K562 (cell line): Measurements from ENCODE around the gene MYL3. TPM values are rescaled to one million over a fixed set of nuclear protein-coding genes. Genes with fewer than 3 reads are reported as not detected.

Experiments used
- ATAC-seq: fragments of 200-7000 bp; cut with Tn5 transposase; 3 replicates; pipeline ENCODE4 v1.9.1; 2020; ENCODE audit warnings: moderate library complexity
- BruUV-seq: library from RNA; stranded (reverse); fragments of 400-500 nt; replicated peaks from 2 replicates; lab custom pipeline; 2021; lab: Mats Ljungman, UMichigan
- CTCF ChIA-PET: fragments of 300-600 bp; formaldehyde crosslinking; extraction: SDS; loops from one replicate; lab custom pipeline; 2021; ENCODE audit warnings: low intra/inter-chr PET ratio; lab: Yijun Ruan, JAX
- POLR2A ChIA-PET: fragments of 300-600, 350-650 bp; sonication (Branson Sonifier 250); formaldehyde crosslinking; extraction: SDS; loops from one replicate; lab custom pipeline; 2021; ENCODE audit warnings: antibody characterized with exemption, inconsistent platforms; lab: Yijun Ruan, JAX
- DNase-seq, 4 experiments: peaks; one replicate each; pipeline versions ENCODE4 v3.0.0 to v3.0.0-alpha.2; 2011 to 2018; ENCODE audit warnings: low spot score in 3 of 4, mixed read lengths in 3 of 4; ENCODE audit errors: extremely low read depth in 1 of 4
- FAIRE-seq: peaks from 2 replicates; lab custom pipeline; 2011; peaks lifted over from hg19 to GRCh38; lab: Jason Lieb, UNC
- H2AFZ ChIP-seq: 2 replicates; pipeline ENCODE4 v1.6.0; 2011; ENCODE audit warnings: low read depth, low read length, control low read depth, inconsistent platforms
- H3K27ac ChIP-seq: fragments of 200-600 bp; 3 replicates; pipeline ENCODE4 v1.8.0; 2011; ENCODE audit warnings: low read depth, mild to moderate bottlenecking, control low read depth, inconsistent platforms, low read length, moderate library complexity, mixed read lengths; ENCODE audit errors: extremely low read depth
- H3K27me3 ChIP-seq, 2 experiments: fragments of 300-600 bp in 1 of 2; 2 replicates in 1 of 2; 3 replicates in 1 of 2; pipeline versions ENCODE4 v1.6.0 to v1.8.0; 2011; ENCODE audit warnings: inconsistent platforms in 2 of 2, low read length in 2 of 2, mild to moderate bottlenecking in 1 of 2, mixed read lengths in 1 of 2, moderate library complexity in 1 of 2; ENCODE audit not compliant: control insufficient read depth in 2 of 2, insufficient read depth in 2 of 2
- H3K36me3 ChIP-seq: fragments of 300-600 bp; 3 replicates; pipeline ENCODE4 v1.8.0; 2011; ENCODE audit warnings: mild to moderate bottlenecking, low read length, inconsistent platforms; ENCODE audit not compliant: control insufficient read depth, insufficient read depth
- H3K4me1 ChIP-seq, 2 experiments: fragments of 200-600 bp in 1 of 2; replicated peaks in 1 of 2; 2 replicates in 1 of 2; 3 replicates in 1 of 2; pipeline versions ENCODE4 v1.5.1 to v1.8.0; 2011; ENCODE audit warnings: inconsistent platforms in 2 of 2, low read length in 2 of 2, mild to moderate bottlenecking in 1 of 2, mixed read lengths in 1 of 2, moderate library complexity in 1 of 2; ENCODE audit not compliant: control insufficient read depth in 2 of 2, insufficient read depth in 2 of 2
- H3K4me2 ChIP-seq: 2 replicates; pipeline ENCODE4 v1.6.1; 2011; ENCODE audit warnings: low read length, control low read depth, inconsistent platforms, mixed read lengths; ENCODE audit not compliant: insufficient read depth
- H3K4me3 ChIP-seq: fragments of 200-600 bp; sonication (generic), shearing (Covaris generic); 2 replicates; pipeline ENCODE4 v1.5.1; 2016; ENCODE audit warnings: control low read depth, inconsistent platforms
- H3K79me2 ChIP-seq: fragments of 200-600 bp; 3 replicates; pipeline ENCODE4 v1.8.0; 2011; ENCODE audit warnings: low read length, inconsistent platforms; ENCODE audit not compliant: control insufficient read depth, insufficient read depth
- H3K9ac ChIP-seq, 2 experiments: 2 replicates each; pipeline versions ENCODE4 v1.6.0 to v1.6.1; 2011; ENCODE audit warnings: low read depth in 2 of 2, low read length in 2 of 2, control low read depth in 1 of 2, inconsistent platforms in 1 of 2, mild to moderate bottlenecking in 1 of 2, mixed read lengths in 1 of 2; ENCODE audit not compliant: insufficient read depth in 1 of 2
- H3K9me1 ChIP-seq: one replicate; pipeline ENCODE4 v1.6.0; 2011; ENCODE audit warnings: inconsistent platforms, mild to moderate bottlenecking, low read length, moderate library complexity; ENCODE audit not compliant: control insufficient read depth, insufficient read depth
- H3K9me3 ChIP-seq: replicated peaks from 2 replicates; pipeline ENCODE4 v1.5.1; 2011; ENCODE audit warnings: low read depth, low read length, inconsistent platforms; ENCODE audit not compliant: control insufficient read depth, insufficient read depth
- H4K20me1 ChIP-seq: replicated peaks from 2 replicates; pipeline ENCODE4 v1.6.1; 2011; ENCODE audit warnings: low read length, inconsistent platforms, mixed read lengths; ENCODE audit not compliant: control insufficient read depth, insufficient read depth
- ATF2 ChIP-seq: sonication (generic); formaldehyde crosslinking; IDR thresholded peaks from 2 replicates; pipeline ENCODE4 v1.8.1; 2022; ENCODE audit warnings: missing genetic modification reagents
- C11orf30 ChIP-seq: fragments of 450-650 bp; IDR thresholded peaks from 2 replicates; pipeline ENCODE4 v1.6.1; 2016; ENCODE audit warnings: low read depth, mild to moderate bottlenecking
- E2F4 ChIP-seq: sonication (generic); formaldehyde crosslinking; IDR thresholded peaks from 2 replicates; pipeline ENCODE4 v1.8.0; 2022; ENCODE audit warnings: mild to moderate bottlenecking, low read depth, missing genetic modification reagents
- GABPB2 ChIP-seq: fragments of 250-450 bp; sonication (Bioruptor Pico); conservative IDR thresholded peaks from 2 replicates; pipeline ENCODE4 v1.5.1; 2021; ENCODE audit warnings: mild to moderate bottlenecking
- KDM4B ChIP-seq, 2 experiments: fragments of 450-650 bp in 1 of 2; sonication (generic) in 1 of 2; IDR thresholded peaks; 2 replicates each; pipeline ENCODE4 v1.6.1; 2016 to 2017; ENCODE audit warnings: borderline replicate concordance in 2 of 2, antibody characterized with exemption in 1 of 2, low read depth in 1 of 2, mild to moderate bottlenecking in 1 of 2
- MYBL2 ChIP-seq, 2 experiments: fragments of 450-650 bp in 1 of 2; sonication (generic) in 1 of 2; formaldehyde crosslinking in 1 of 2; IDR thresholded peaks; 2 replicates each; pipeline versions ENCODE4 v1.6.1 to v1.8.1; 2017 to 2022; ENCODE audit warnings: borderline replicate concordance in 1 of 2, inconsistent platforms in 1 of 2, low read depth in 1 of 2, mild to moderate bottlenecking in 1 of 2, missing genetic modification reagents in 1 of 2, moderate library complexity in 1 of 2
- POU5F1 ChIP-seq: fragments of 150-350 bp; IDR thresholded peaks from 2 replicates; pipeline ENCODE4 v1.6.1; 2014; ENCODE audit warnings: borderline replicate concordance, low read length, low read depth, mild to moderate bottlenecking; ENCODE audit not compliant: partially characterized antibody
- ZNF778 ChIP-seq: fragments of 450-650 bp; formaldehyde crosslinking; IDR thresholded peaks from 2 replicates; pipeline ENCODE4 v1.4.0; 2020; ENCODE audit warnings: mild to moderate bottlenecking, moderate library complexity
- WGBS: fragments of 100-300 bp; shearing (Covaris generic); methylation state at CpG from one replicate; pipeline ENCODE4 v1.1.6; 2016; ENCODE audit warnings: low coverage, mixed read lengths; ENCODE audit not compliant: insufficient coverage; ENCODE audit errors: missing lambda C conversion rate; 5-methylcytosine and 5-hydroxymethylcytosine counted together
- in situ Hi-C: fragments of 300-500 bp; cut with MboI; formaldehyde crosslinking; loops from 4 replicates; pipeline ENCODE4 v1.15.0; 2018; ENCODE audit warnings: inconsistent platforms, mixed read lengths
- intact Hi-C: fragments of 100-400 bp; cut with micrococcal nuclease; formaldehyde crosslinking; loops from 2 replicates; pipeline ENCODE4 v1.14.2; 2022
- polyA plus RNA-seq, 8 experiments: library from polyadenylated mRNA; depleted of rRNA in 4 of 8; stranded (reverse) in 5 of 8; unstranded in 3 of 8; fragments of >200 nt; fragmentation: Nextera tagmentation in 2 of 8; fragmentation: Illumina TruSeq in 1 of 8; extraction: Ambion mirVana in 2 of 8; extraction: Trizol in 1 of 8; gene quantifications; 2 replicates each; pipeline versions ENCODE4 v1.2.1 to v1.2.3, GENCODE V29; 2011 to 2014; ENCODE audit warnings: inconsistent platforms in 1 of 8, missing spikeins in 1 of 8
- total RNA-seq, 7 experiments: library from RNA; depleted of rRNA in 6 of 7; stranded (reverse); fragments of >200 nt in 6 of 7; fragmentation: Illumina TruSeq in 2 of 7; extraction: Trizol in 2 of 7; gene quantifications; 2 replicates each; pipeline versions ENCODE4 v1.2.1 to v1.2.3, GENCODE V29; 2011 to 2021; ENCODE audit warnings: low replicate concordance in 1 of 7
- TF ChIP-seq, protein P1 (sequence below), 2 experiments: fragments of 150-350 bp in 1 of 2; IDR thresholded peaks; 2 replicates each; pipeline ENCODE4 v1.6.1; 2012 to 2016; ENCODE audit warnings: low read depth in 2 of 2, low read length in 2 of 2, mild to moderate bottlenecking in 1 of 2, moderate library complexity in 1 of 2
- TF ChIP-seq, protein P2 (sequence below): IDR thresholded peaks from 2 replicates; pipeline ENCODE4 v1.6.1; 2011; ENCODE audit warnings: borderline replicate concordance, low read depth, mild to moderate bottlenecking, moderate library complexity, low read length; ENCODE audit not compliant: insufficient read depth, poor library complexity, severe bottlenecking

The MYL3 gene
- total and polyA plus RNA-seq, 9 of the 15 experiments (the other 6 are each of a cell fraction or from before 2014, with no cell fraction given), result 0.14 to 0.45 TPM; not detected in 7

GRCh38 chr3:46897031-46897430, 33.8 kb upstream of the MYL3 start:
- no TSS peak for BruUV-seq
- H3K4me1 ChIP-seq, result peaks cover 0 to 40% of the 10 kb centered on the region in 2 experiments; a peak in 2 of 5 replicates
- DNase-seq, result no peak
- no peak for TF ChIP-seq POU5F1
- TF ChIP-seq E2F4 (CRISPR knock-in tag), result no peak
- TF ChIP-seq, protein P1, sequence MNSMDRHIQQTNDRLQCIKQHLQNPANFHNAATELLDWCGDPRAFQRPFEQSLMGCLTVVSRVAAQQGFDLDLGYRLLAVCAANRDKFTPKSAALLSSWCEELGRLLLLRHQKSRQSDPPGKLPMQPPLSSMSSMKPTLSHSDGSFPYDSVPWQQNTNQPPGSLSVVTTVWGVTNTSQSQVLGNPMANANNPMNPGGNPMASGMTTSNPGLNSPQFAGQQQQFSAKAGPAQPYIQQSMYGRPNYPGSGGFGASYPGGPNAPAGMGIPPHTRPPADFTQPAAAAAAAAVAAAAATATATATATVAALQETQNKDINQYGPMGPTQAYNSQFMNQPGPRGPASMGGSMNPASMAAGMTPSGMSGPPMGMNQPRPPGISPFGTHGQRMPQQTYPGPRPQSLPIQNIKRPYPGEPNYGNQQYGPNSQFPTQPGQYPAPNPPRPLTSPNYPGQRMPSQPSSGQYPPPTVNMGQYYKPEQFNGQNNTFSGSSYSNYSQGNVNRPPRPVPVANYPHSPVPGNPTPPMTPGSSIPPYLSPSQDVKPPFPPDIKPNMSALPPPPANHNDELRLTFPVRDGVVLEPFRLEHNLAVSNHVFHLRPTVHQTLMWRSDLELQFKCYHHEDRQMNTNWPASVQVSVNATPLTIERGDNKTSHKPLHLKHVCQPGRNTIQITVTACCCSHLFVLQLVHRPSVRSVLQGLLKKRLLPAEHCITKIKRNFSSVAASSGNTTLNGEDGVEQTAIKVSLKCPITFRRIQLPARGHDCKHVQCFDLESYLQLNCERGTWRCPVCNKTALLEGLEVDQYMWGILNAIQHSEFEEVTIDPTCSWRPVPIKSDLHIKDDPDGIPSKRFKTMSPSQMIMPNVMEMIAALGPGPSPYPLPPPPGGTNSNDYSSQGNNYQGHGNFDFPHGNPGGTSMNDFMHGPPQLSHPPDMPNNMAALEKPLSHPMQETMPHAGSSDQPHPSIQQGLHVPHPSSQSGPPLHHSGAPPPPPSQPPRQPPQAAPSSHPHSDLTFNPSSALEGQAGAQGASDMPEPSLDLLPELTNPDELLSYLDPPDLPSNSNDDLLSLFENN (IDR thresholded peaks at IDR 0.05; ENCODE audit: low read depth in 2 of 2, low read length in 2 of 2), result no peak
- TF ChIP-seq, protein P2, sequence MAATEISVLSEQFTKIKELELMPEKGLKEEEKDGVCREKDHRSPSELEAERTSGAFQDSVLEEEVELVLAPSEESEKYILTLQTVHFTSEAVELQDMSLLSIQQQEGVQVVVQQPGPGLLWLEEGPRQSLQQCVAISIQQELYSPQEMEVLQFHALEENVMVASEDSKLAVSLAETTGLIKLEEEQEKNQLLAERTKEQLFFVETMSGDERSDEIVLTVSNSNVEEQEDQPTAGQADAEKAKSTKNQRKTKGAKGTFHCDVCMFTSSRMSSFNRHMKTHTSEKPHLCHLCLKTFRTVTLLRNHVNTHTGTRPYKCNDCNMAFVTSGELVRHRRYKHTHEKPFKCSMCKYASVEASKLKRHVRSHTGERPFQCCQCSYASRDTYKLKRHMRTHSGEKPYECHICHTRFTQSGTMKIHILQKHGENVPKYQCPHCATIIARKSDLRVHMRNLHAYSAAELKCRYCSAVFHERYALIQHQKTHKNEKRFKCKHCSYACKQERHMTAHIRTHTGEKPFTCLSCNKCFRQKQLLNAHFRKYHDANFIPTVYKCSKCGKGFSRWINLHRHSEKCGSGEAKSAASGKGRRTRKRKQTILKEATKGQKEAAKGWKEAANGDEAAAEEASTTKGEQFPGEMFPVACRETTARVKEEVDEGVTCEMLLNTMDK, result no peak
- TF ChIP-seq KDM4B (IDR thresholded peaks at IDR 0.05; ENCODE audit: borderline replicate concordance in 2 of 2, low read depth in 1 of 2), result no peak
- no peak for TF ChIP-seq ATF2 (CRISPR knock-in tag)
- no peak for TF ChIP-seq ZNF778
- TF ChIP-seq GABPB2 (CRISPR knock-in tag), result no peak
- TF ChIP-seq MYBL2 (IDR thresholded peaks at IDR 0.05; ENCODE audit: low read depth), result no peak
- TF ChIP-seq MYBL2 (CRISPR knock-in tag; IDR thresholded peaks at IDR 0.05; ENCODE audit: borderline replicate concordance), result no peak
- no peak for TF ChIP-seq C11orf30
- peaks cover 29% of the 10 kb centered on the region for H4K20me1 ChIP-seq
- ATAC-seq, result no peak
- no peak for FAIRE-seq
- H3K36me3 ChIP-seq, result no peaks in the 10 kb centered on the region
- no peak overlapping the region for H3K9ac ChIP-seq
- POLR2A ChIA-PET, result no interaction called here
- no peak overlapping the region for H3K27ac ChIP-seq
- in situ Hi-C loops, result loop anchor here (5.0 kb wide), 1 partner anchor 180 kb away; the partner anchor contains the start of gene PRSS50
- no peak overlapping the region for H2AFZ ChIP-seq
- no peaks in the 10 kb centered on the region for H3K79me2 ChIP-seq
- peaks cover 9 to 60% of the 10 kb centered on the region in 2 experiments; a peak in 4 of 5 replicates for H3K27me3 ChIP-seq
- no peak overlapping the region for H3K4me2 ChIP-seq
- H3K9me3 ChIP-seq, result no peaks in the 10 kb centered on the region
- intact Hi-C loops, result loop anchor here (5.0 kb wide), 1 partner anchor 50 kb away; no protein-coding TSS in a partner anchor
- CTCF ChIA-PET, result interaction anchor here (0.8 to 3.2 kb wide), 2 partner anchors 13 to 192 kb away, joined by 3 to 27 read pairs; no protein-coding TSS in a partner anchor
- no peak overlapping the region for H3K4me3 ChIP-seq
- 8% methylated on average over 2 of the region's 2 CpGs for WGBS
- no peaks in the 10 kb centered on the region for H3K9me1 ChIP-seq
